Rectal smooth muscle tissue (tissue), 1 donor: ENCODE results near the gene EML1.
"Not testable (repeated sequence)": the region's sequence is repeated elsewhere in the genome, so short reads cannot be mapped to it uniquely, and the experiment has no call there.

Experiments used
- H3K27ac ChIP-seq: one replicate; pipeline ENCODE4 v1.7.0; 2013; ENCODE audit warnings: low read depth, low read length, inconsistent platforms
- H3K27me3 ChIP-seq: one replicate; pipeline ENCODE4 v1.7.0; 2013; ENCODE audit warnings: low read length; ENCODE audit not compliant: control insufficient read depth, insufficient read depth
- H3K36me3 ChIP-seq: one replicate; pipeline ENCODE4 v1.7.0; 2013; ENCODE audit warnings: low read length; ENCODE audit not compliant: control insufficient read depth, insufficient read depth
- H3K4me1 ChIP-seq: one replicate; pipeline ENCODE4 v1.7.0; 2013; ENCODE audit warnings: low read length; ENCODE audit not compliant: control insufficient read depth, insufficient read depth
- H3K4me3 ChIP-seq: one replicate; pipeline ENCODE4 v1.7.0; 2013; ENCODE audit warnings: low read length
- H3K9ac ChIP-seq: one replicate; pipeline ENCODE4 v1.7.0; 2013; ENCODE audit warnings: low read length

EML1 gene

DNA sequence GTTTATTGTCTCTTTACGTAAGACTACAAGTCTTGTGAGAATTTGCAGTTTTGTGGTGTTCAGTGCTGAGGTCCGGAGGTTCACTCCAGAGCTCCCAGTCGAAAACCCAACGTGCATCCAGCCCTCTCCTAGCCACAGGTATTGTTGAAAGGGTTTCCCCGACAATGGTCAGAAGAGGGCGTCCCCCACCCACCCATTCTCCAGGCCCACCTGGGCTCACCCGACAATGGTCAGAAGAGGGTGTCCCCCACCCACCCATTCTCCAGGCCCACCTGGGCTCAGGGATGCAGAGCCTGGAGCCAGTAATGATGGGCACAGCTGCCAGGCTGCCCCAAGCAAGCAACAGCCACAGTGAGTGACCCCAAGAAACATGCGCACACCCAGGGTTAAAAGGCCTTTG lies 145.2 kb downstream of the EML1 start:
- Histone ChIP-seq H3K27me3 (no peaks in the 10 kb centered on the region), H3K4me3 (no peak overlapping the region), H3K4me1 (no peaks in the 10 kb centered on the region), H3K27ac (no peak overlapping the region), H3K36me3 (peaks cover 12% of the 10 kb centered on the region), H3K9ac (no peak overlapping the region)

DNA sequence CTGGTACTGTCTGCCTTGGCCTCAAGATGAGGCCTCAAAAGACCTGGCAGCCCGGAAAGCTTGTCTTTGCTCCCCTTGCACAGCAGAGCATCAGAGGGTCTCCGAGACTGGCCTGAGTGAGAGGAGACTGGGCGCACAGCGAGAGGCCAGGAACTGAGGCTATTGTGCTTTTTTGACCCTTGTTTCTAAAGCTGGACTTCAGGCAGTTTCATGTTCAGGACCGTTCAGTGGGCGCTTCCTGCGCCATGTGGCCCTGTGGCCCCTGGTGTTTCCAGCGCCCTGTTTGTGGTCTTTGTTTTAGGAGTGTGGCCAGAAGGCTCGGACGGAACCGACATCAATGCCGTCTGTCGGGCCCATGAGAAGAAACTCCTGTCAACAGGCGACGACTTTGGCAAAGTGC lies 145.7 kb downstream of the EML1 start:
- Histone ChIP-seq H3K27me3 (no peaks in the 10 kb centered on the region), H3K4me3 (no peak overlapping the region), H3K4me1 (no peaks in the 10 kb centered on the region), H3K9ac (no peak overlapping the region), H3K27ac (no peak overlapping the region), H3K36me3 (peaks cover 12% of the 10 kb centered on the region)

DNA sequence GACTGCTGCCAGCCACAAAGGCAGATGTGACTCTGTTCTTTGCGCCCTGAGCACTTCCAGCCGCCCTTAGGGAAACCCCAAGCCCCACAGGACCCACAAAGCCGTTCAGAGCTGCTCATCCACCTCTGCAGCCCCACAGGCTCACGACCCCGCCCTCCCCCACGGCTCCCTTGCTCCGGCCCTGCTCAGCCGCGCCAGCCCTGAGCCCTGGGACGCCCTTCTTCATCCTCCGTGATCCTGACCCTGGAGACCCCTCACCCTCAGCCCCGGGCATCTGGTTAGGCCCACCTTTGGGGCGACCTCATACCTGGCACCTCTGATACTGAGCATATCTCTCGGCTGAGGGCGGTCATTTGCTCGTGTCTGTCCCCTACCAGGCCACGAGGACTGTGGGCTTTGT lies 146.2 kb downstream of the EML1 start:
- H3K4me3 ChIP-seq, result no peak overlapping the region
- no peak overlapping the region for H3K27ac ChIP-seq
- H3K36me3 ChIP-seq, result peaks cover 12% of the 10 kb centered on the region
- H3K9ac ChIP-seq, result no peak overlapping the region
- no peaks in the 10 kb centered on the region for H3K4me1 ChIP-seq
- no peaks in the 10 kb centered on the region for H3K27me3 ChIP-seq

DNA sequence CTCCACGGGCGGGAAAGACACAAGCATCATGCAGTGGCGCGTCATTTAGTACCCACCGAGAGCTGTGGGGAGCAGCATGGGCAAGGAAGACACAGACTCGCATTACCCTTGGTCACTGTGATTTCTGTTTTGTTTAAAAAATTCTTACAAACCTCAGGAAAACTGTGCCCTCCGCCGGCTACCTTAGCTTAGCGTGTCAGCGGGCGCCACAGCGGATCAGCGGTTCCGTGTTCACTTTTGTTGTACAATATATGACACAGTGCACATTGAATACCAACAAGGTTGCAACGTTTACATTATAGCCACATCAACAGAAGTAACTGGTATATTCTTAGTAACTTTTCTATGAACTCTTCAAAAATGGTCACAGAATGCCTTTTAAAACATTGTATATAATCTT lies 146.9 kb downstream of the EML1 start:
- no peaks in the 10 kb centered on the region for H3K27me3 ChIP-seq
- no peak overlapping the region for H3K9ac ChIP-seq

DNA sequence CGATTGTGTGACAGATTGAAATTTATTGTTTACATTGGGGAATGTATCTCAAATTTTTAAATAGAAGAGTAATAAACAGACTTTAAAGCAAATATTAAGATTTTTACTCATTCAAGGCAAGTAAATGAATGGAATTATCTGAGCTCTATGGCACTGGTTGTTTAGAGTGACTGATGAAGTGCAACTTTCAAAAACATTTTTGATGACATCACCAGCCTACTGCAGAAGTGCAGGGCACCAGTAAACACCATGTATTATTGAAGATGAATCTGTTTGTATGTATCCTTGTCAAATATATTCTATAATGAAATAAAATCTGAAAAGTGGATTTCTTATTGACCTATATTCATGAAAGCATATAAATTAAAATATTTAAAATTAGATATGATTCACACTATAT lies 148.0 kb downstream of the EML1 start:
- H3K27me3 ChIP-seq, result no peaks in the 10 kb centered on the region
- no peak overlapping the region for H3K9ac ChIP-seq
- no peak overlapping the region for H3K27ac ChIP-seq
- no peak overlapping the region for H3K4me3 ChIP-seq
- H3K36me3 ChIP-seq, result peaks cover 8% of the 10 kb centered on the region
- H3K4me1 ChIP-seq, result no peaks in the 10 kb centered on the region

More for the DNA sequence above, 146.9 kb downstream of the EML1 start:
- Histone ChIP-seq H3K4me1 (no peaks in the 10 kb centered on the region), H3K36me3 (peaks cover 12% of the 10 kb centered on the region), H3K4me3 (no peak overlapping the region), H3K27ac (no peak overlapping the region)

DNA sequence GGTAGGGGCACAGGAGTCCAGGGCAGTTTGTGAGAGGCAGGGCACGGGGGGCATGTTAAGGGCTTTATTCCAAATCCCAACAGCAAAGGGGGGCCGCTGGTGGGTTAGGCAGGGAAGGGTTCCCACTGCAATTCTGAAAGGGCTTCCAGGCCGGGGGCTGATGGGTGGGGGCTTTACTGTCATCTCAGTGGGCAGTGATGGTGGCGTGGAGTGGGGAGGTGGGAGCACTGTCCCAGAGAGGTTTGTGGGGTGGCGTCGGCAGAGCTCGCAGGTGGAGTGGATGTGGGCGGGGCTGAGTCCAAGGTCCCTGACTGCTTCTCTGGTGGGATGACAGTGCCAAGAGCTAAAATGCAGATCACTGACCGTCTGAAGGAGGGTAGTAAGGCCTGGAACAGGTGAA lies 150.4 kb downstream of the EML1 start:
- no peaks in the 10 kb centered on the region for H3K27me3 ChIP-seq
- no peak overlapping the region for H3K9ac ChIP-seq
- no peaks in the 10 kb centered on the region for H3K4me1 ChIP-seq
- H3K27ac ChIP-seq, result no peak overlapping the region
- H3K4me3 ChIP-seq, result no peak overlapping the region
- H3K36me3 ChIP-seq, result peaks cover 7% of the 10 kb centered on the region

DNA sequence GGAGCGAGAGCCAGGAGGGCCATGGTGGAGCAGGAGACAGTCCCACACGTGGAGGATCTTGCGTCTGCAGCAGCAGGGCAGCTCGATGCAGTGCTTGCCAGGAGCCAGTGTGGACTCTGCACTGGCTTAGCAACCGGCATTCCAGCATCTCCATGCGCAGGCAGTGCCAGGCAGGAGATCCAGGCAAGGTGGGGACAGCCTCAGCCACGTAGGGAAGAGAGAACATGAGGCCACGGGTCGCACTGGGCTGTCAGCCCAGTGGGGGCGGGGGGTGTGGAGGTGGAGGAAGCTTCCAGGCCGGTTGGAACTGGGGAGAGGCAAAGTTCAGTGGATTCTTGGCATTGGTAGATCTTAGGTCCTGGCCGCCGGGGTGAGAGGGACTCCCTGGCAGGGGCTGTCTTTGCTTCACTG lies 151.0 kb downstream of the EML1 start:
- Histone ChIP-seq H3K27ac (no peak overlapping the region), H3K4me3 (no peak overlapping the region)

DNA sequence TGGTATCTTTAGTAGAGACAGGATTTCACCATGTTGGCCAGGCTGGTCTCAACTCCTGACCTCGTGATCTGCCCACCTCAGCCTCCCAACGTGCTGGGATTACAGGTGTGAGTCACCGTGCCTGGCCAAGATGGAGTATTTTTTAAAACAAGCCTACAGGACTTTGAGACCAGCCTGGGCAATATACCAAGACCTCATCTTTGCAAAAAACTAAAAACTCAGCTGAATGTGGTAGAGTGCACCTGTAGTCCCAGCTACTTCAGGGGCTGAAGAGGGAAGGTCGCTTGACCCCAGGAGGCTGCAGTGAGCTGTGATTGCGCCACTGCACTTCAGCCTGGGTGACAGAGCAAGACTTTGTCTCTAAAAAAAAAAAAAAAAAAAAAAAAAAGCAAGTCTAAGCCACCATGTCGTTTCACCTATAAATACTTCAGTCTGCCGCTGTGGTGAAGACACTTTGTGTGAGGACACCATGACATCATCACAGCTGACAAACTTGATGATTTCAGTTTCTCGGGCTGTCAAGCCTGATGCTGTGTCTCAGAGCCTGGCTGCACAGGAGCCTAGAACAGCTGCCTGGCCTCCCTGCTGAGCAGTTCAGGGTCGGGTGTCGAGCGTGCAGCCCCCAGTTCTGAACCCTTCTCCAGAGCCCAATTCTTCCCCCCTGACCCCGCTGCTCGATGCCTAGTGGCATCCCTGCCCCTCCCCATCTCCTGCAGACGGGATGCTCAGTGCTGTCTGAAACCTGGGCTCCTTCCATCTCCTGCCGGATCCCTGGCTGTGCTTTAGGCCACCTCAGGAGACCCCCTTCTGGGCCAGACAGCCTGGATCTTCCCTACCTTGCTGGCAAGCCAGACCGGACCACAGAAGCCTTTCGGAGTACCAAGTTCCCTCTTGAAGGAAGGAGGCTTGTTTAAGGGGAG lies 152.8 kb downstream of the EML1 start:
- H3K4me1 ChIP-seq, result no peaks in the 10 kb centered on the region
- H3K27ac ChIP-seq, result no peak overlapping the region
- H3K4me3 ChIP-seq, result no peak overlapping the region
- peaks cover 5% of the 10 kb centered on the region for H3K27me3 ChIP-seq
- H3K36me3 ChIP-seq, result peaks cover 2% of the 10 kb centered on the region
- no peak overlapping the region for H3K9ac ChIP-seq

More for the DNA sequence above, 151.0 kb downstream of the EML1 start:
- H3K27me3 ChIP-seq, result no peaks in the 10 kb centered on the region
- no peaks in the 10 kb centered on the region for H3K4me1 ChIP-seq
- no peak overlapping the region for H3K9ac ChIP-seq
- H3K36me3 ChIP-seq, result peaks cover 7% of the 10 kb centered on the region

DNA sequence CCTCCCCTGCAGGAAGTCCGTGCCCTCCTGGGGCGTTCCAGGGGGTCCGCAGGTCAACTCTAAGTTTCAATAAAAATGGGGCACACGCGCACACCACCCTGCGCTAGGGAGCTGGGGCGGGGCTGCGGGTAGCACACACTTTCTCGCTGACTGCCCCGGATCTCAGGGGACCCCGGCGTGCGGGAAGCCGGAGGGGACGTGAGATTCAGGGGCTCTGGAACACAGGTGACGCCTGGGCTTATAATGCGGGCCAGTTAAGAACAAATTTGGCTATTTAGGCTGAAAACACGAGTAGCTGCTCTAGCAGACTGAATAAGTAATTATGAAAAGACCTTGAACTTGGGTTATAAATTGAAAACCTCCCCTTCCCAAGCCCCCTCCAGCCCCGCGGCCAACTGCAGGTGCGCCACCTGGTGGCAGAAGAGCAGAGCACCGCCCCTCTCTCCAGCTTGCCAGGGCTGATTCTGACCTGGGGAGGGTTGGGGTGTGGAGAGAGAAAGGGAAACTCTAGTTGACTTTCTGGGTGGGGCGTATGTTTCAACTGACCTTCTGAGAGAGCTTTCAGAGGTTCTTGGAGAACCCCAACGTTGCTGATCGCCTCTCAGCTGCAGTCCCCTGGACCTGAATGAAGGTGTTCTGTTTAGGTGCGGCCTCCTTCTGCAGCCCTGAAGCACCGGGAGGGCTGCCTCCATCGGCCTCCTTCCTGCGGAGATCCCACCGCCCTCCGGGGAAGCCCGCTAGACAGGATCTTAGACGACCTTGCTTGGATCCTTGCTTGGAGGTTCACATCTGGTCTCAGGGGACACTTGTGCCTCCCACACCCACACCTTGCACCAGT lies 153.7 kb downstream of the EML1 start:
- H3K4me3 ChIP-seq, result no peak overlapping the region
- peaks cover 9% of the 10 kb centered on the region for H3K27me3 ChIP-seq

DNA sequence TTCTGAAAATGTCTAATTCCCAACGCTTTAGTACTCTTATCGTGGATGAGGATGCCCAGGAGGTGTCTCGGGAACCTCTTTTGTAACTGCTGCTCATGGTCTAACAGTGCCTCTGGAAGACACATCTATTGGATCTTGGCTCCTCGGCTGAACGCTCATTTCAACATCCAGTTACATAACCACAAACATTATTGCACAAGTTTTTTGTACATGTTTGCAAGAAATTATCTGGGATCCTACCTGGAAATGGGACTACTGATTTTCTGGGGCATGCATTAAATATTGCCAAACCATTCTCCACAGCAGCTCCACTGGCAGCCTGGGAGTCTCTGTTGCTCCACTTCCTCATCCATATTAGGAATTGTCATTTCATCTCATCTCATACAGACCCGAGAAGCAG lies 154.5 kb downstream of the EML1 start:
- H3K9ac ChIP-seq, result no peak overlapping the region
- H3K27ac ChIP-seq, result no peak overlapping the region
- no peaks in the 10 kb centered on the region for H3K4me1 ChIP-seq
- H3K4me3 ChIP-seq, result no peak overlapping the region
- H3K27me3 ChIP-seq, result peaks cover 9% of the 10 kb centered on the region
- H3K36me3 ChIP-seq, result no peaks in the 10 kb centered on the region

More for the DNA sequence above, 153.7 kb downstream of the EML1 start:
- Histone ChIP-seq H3K4me1 (no peaks in the 10 kb centered on the region), H3K36me3 (peaks cover 2% of the 10 kb centered on the region), H3K9ac (no peak overlapping the region), H3K27ac (no peak overlapping the region)

DNA sequence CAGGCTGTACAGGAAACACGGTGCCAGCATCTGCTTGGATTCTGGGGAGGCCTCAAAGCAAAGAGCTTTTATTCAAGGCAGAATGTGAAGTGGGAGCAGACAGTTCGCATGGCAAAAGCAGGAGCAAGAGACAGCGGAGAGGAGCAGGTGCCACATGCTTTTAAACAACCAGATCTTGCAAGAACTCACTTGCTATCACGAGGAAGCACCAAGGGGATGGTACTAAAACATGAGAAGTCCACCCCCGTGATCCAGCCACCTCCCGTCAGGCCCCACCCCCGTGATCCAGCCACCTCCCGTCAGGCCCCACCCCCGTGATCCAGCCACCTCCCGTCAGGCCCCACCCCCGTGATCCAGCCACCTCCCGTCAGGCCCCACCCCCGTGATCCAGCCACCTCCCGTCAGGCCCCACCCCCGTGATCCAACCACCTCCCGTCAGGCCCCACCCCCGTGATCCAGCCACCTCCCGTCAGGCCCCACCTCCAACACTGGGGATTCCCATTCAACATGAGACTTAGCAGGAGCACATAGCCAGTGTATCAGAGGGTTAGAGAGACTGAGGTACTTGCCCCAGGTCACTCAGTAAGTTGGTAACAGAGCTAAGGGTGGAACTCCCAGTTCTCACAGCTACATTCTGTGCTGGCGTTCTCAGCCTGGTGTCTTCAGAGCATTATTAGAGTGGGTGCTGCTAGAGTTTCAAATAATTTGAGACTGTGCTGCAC lies 156.0 kb downstream of the EML1 start:
- H3K27ac ChIP-seq, H3K4me3 ChIP-seq, H3K36me3 ChIP-seq, H3K27me3 ChIP-seq, H3K4me1 ChIP-seq, H3K9ac ChIP-seq: not testable (repeated sequence)

DNA sequence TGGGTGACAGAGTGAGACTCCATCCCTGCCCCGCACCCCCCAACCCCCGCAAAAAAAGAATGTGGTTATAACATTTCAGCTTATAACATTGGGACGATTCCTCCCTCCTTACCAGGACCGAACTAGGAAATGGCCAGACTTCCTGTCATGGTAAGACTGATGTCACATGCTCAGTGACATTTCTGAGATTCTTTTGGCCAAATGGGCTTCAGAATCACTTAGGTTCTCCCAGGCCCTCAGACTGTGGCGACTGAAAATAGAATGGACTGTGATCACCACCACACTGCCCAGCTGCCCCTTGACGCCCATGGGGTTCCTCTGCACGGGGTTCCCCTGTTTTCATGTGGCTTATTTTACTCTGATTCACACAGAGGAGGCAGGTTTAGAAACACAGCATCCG lies 157.0 kb downstream of the EML1 start:
- Histone ChIP-seq H3K9ac (no peak overlapping the region), H3K36me3 (no peaks in the 10 kb centered on the region), H3K27me3 (peaks cover 9% of the 10 kb centered on the region), H3K27ac (no peak overlapping the region), H3K4me3 (no peak overlapping the region), H3K4me1 (no peaks in the 10 kb centered on the region)
